HepG2 (cell line): Measurements from ENCODE around the gene AGTPBP1. TPM values are rescaled to one million over a fixed set of nuclear protein-coding genes. Genes with fewer than 3 reads are reported as not detected.

ENCODE experiments used
- EEA1 ChIP-seq: sonication (generic); formaldehyde crosslinking; IDR thresholded peaks from 2 replicates; pipeline ENCODE4 v1.5.1; 2020; ENCODE audit warnings: mild to moderate bottlenecking, missing genetic modification reagents, borderline replicate concordance
- FOXO1 ChIP-seq: sonication (generic); formaldehyde crosslinking; IDR thresholded peaks from 2 replicates; pipeline ENCODE4 v1.4.0; 2020; ENCODE audit warnings: missing genetic modification reagents
- GABPB1 ChIP-seq: IDR thresholded peaks from 2 replicates; pipeline ENCODE4 v1.6.1; 2016; ENCODE audit warnings: mild to moderate bottlenecking, missing genetic modification reagents, moderate library complexity, missing compliant biosample characterization
- HMG20A ChIP-seq: IDR thresholded peaks from 2 replicates; pipeline ENCODE4 v1.6.1; 2016; ENCODE audit warnings: borderline replicate concordance
- KLF16 ChIP-seq, 2 experiments: sonication (generic) in 1 of 2; formaldehyde crosslinking in 1 of 2; IDR thresholded peaks; 2 replicates each; pipeline versions ENCODE4 v1.6.1 to v1.8.0; 2016 to 2023; ENCODE audit warnings: missing genetic modification reagents in 2 of 2, missing compliant biosample characterization in 1 of 2
- NCOA1 ChIP-seq: sonication (generic); formaldehyde crosslinking; IDR thresholded peaks from 2 replicates; pipeline ENCODE4 v1.9.0; 2021; ENCODE audit warnings: missing genetic modification reagents
- PCBP2 ChIP-seq: fragments of 200-400 bp; formaldehyde crosslinking; optimal IDR thresholded peaks from 2 replicates; pipeline ENCODE3; 2018; ENCODE audit warnings: low read length, low read depth; ENCODE audit not compliant: poor library complexity, severe bottlenecking
- PRPF4 ChIP-seq: fragments of 200-400 bp; formaldehyde crosslinking; IDR thresholded peaks from 2 replicates; pipeline ENCODE4 v1.6.1; 2016; ENCODE audit warnings: low read length, low read depth; ENCODE audit not compliant: poor library complexity, severe bottlenecking
- SMAD3 ChIP-seq: sonication (generic); formaldehyde crosslinking; IDR thresholded peaks from 2 replicates; pipeline ENCODE4 v1.4.0; 2020; ENCODE audit warnings: missing genetic modification reagents
- ZFP82 ChIP-seq: sonication (generic); formaldehyde crosslinking; IDR thresholded peaks from 2 replicates; pipeline ENCODE4 v1.5.1; 2020; ENCODE audit warnings: mild to moderate bottlenecking, missing genetic modification reagents, borderline replicate concordance
- ZNF431 ChIP-seq: sonication (generic); formaldehyde crosslinking; IDR thresholded peaks from 2 replicates; pipeline ENCODE4 v1.9.0; 2022; ENCODE audit warnings: missing genetic modification reagents, low read depth, mild to moderate bottlenecking, borderline replicate concordance
- ZNF615 ChIP-seq: sonication (generic); formaldehyde crosslinking; IDR thresholded peaks from 2 replicates; pipeline ENCODE4 v1.5.0; 2020; ENCODE audit warnings: mild to moderate bottlenecking, missing genetic modification reagents, borderline replicate concordance
- ZNF883 ChIP-seq: sonication (generic); formaldehyde crosslinking; IDR thresholded peaks from 2 replicates; pipeline ENCODE4 v1.5.1; 2020; ENCODE audit warnings: mild to moderate bottlenecking, missing genetic modification reagents; ENCODE audit errors: not compliant biosample characterization
- polyA plus RNA-seq, 8 experiments: library from polyadenylated mRNA; depleted of rRNA in 3 of 8; stranded (reverse) in 7 of 8; unstranded in 1 of 8; fragments of >200 nt; fragmentation: Illumina TruSeq in 4 of 8; extraction: Trizol in 4 of 8; gene quantifications; 2 replicates each; pipeline versions ENCODE4 v1.2.1 to v1.2.3, GENCODE V29; 2011 to 2016; ENCODE audit warnings: low read depth in 4 of 8, missing spikeins in 1 of 8, mixed read lengths in 1 of 8; ENCODE audit not compliant: insufficient read depth in 1 of 8
- total RNA-seq, 5 experiments: library from RNA; depleted of rRNA; stranded (reverse); fragments of >200 nt; fragmentation: Illumina TruSeq; extraction: Trizol; gene quantifications; 2 replicates each; pipeline ENCODE4 v1.2.3, GENCODE V29; 2016; ENCODE audit warnings: low read depth in 1 of 5
- TF ChIP-seq, protein P1 (sequence below): sonication (generic); formaldehyde crosslinking; conservative IDR thresholded peaks from 2 replicates; pipeline ENCODE4 v1.8.1; 2023; ENCODE audit warnings: missing genetic modification reagents
- TF ChIP-seq, protein P2 (sequence below): sonication (generic); formaldehyde crosslinking; IDR thresholded peaks from 2 replicates; pipeline ENCODE4 v1.5.1; 2020; ENCODE audit warnings: missing genetic modification reagents, mild to moderate bottlenecking, borderline replicate concordance
- TF ChIP-seq, protein P3 (sequence below): sonication (generic); formaldehyde crosslinking; IDR thresholded peaks from 2 replicates; pipeline ENCODE4 v1.4.0; 2020; ENCODE audit warnings: missing genetic modification reagents, borderline replicate concordance

AGTPBP1 gene
- total and polyA plus RNA-seq, 2 of the 13 experiments (the other 11 are each of a cell fraction or from before 2014, with no cell fraction given) = 9.7 to 22.3 TPM

DNA sequence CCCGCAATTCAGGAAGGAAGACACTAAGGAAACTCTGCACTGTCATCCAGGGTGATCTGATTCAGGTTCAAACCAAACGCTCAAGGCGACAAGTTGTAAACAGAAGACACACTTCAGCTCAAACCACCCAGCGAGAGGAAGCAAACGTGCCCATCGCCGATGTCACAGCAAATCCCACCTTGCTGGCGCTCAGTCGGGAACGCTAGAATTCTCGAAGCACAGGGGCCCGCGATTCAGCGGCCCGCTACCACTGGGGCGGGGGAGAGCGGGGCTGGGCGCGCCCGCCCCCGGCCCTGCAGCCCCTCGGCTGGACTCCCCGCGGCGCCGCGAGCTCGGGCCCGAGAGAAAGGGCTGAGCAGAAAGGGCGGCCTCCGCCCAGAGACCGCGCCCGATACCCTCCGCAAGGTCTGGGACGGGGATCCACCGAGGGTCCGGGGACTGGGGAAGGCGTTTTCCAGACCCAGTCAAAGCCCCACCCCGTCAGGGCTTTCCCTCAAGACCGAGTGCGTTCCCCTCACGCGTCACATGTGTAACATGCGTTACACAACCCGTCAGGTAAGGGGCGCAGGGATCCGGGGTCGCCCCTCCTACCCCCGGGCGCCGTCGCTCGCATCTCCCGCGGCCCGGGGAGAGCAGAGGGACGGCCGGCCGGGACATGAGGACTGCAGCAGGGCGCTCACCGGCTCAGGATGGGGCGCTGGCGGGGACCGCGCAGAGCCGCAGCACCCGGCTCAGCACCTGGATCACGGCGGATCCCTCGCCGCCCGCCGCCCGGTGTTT, 469 bp downstream of the AGTPBP1 start (continued):
- peak; percentile 70 for TF ChIP-seq ZNF883 (CRISPR knock-in tag)
- no peak for TF ChIP-seq KLF16 (CRISPR knock-in tag; IDR thresholded peaks at IDR 0.05)
- no peak for TF ChIP-seq PCBP2
- TF ChIP-seq, protein P1, sequence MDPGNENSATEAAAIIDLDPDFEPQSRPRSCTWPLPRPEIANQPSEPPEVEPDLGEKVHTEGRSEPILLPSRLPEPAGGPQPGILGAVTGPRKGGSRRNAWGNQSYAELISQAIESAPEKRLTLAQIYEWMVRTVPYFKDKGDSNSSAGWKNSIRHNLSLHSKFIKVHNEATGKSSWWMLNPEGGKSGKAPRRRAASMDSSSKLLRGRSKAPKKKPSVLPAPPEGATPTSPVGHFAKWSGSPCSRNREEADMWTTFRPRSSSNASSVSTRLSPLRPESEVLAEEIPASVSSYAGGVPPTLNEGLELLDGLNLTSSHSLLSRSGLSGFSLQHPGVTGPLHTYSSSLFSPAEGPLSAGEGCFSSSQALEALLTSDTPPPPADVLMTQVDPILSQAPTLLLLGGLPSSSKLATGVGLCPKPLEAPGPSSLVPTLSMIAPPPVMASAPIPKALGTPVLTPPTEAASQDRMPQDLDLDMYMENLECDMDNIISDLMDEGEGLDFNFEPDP = peak; percentile 96
- TF ChIP-seq SMAD3 (CRISPR knock-in tag) = no peak
- TF ChIP-seq ZNF615 (CRISPR knock-in tag) = no peak
- no peak for TF ChIP-seq EEA1 (CRISPR knock-in tag)
- TF ChIP-seq HMG20A = no peak
- TF ChIP-seq, protein P2, sequence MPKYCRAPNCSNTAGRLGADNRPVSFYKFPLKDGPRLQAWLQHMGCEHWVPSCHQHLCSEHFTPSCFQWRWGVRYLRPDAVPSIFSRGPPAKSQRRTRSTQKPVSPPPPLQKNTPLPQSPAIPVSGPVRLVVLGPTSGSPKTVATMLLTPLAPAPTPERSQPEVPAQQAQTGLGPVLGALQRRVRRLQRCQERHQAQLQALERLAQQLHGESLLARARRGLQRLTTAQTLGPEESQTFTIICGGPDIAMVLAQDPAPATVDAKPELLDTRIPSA (CRISPR knock-in tag) = no peak
- TF ChIP-seq GABPB1 = peak; percentile 56; the same call in 1 of the 2 replicates
- no peak for TF ChIP-seq NCOA1 (CRISPR knock-in tag)
- TF ChIP-seq ZNF431 (CRISPR knock-in tag) = no peak
- no peak for TF ChIP-seq ZFP82 (CRISPR knock-in tag)
- no peak for TF ChIP-seq FOXO1 (CRISPR knock-in tag)
- TF ChIP-seq PRPF4 = no peak
- TF ChIP-seq, protein P3, sequence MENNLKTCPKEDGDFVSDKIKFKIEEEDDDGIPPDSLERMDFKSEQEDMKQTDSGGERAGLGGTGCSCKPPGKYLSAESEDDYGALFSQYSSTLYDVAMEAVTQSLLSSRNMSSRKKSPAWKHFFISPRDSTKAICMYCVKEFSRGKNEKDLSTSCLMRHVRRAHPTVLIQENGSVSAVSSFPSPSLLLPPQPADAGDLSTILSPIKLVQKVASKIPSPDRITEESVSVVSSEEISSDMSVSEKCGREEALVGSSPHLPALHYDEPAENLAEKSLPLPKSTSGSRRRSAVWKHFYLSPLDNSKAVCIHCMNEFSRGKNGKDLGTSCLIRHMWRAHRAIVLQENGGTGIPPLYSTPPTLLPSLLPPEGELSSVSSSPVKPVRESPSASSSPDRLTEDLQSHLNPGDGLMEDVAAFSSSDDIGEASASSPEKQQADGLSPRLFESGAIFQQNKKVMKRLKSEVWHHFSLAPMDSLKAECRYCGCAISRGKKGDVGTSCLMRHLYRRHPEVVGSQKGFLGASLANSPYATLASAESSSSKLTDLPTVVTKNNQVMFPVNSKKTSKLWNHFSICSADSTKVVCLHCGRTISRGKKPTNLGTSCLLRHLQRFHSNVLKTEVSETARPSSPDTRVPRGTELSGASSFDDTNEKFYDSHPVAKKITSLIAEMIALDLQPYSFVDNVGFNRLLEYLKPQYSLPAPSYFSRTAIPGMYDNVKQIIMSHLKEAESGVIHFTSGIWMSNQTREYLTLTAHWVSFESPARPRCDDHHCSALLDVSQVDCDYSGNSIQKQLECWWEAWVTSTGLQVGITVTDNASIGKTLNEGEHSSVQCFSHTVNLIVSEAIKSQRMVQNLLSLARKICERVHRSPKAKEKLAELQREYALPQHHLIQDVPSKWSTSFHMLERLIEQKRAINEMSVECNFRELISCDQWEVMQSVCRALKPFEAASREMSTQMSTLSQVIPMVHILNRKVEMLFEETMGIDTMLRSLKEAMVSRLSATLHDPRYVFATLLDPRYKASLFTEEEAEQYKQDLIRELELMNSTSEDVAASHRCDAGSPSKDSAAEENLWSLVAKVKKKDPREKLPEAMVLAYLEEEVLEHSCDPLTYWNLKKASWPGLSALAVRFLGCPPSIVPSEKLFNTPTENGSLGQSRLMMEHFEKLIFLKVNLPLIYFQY = peak; percentile 21; the same call in 1 of the 2 replicates
